Liver (tissue), 9 donors: ENCODE results near the gene SAYSD1. TPM values are rescaled to one million over a fixed set of nuclear protein-coding genes. Genes with fewer than 3 reads are reported as not detected.

Experiments used
- DNase-seq: peaks from one replicate; pipeline ENCODE4 v3.0.0-alpha.2; 2017; ENCODE audit warnings: low spot score
- H3K27ac ChIP-seq, 2 donors: one replicate each; pipeline ENCODE4 v1.7.0; 2013; ENCODE audit warnings: inconsistent platforms in 2 of 2, low read length in 2 of 2, control low read depth in 1 of 2, low read depth in 1 of 2, mild to moderate bottlenecking in 1 of 2
- H3K27me3 ChIP-seq, 4 donors: one replicate each; pipeline versions ENCODE4 v1.6.1 to v1.7.0; 2013; ENCODE audit warnings: low read length in 3 of 4, inconsistent platforms in 1 of 4, mild to moderate bottlenecking in 1 of 4, moderate library complexity in 1 of 4; ENCODE audit not compliant: control insufficient read depth in 4 of 4, insufficient read depth in 4 of 4
- H3K36me3 ChIP-seq, 4 donors: one replicate each; pipeline versions ENCODE4 v1.6.1 to v1.7.0; 2013; ENCODE audit warnings: low read length in 3 of 4, mild to moderate bottlenecking in 3 of 4, low read depth in 1 of 4, moderate library complexity in 1 of 4; ENCODE audit not compliant: control insufficient read depth in 4 of 4, insufficient read depth in 3 of 4
- H3K4me1 ChIP-seq, 4 donors: one replicate each; pipeline versions ENCODE4 v1.6.1 to v1.7.0; 2013; ENCODE audit warnings: low read length in 3 of 4, mild to moderate bottlenecking in 3 of 4, moderate library complexity in 1 of 4; ENCODE audit not compliant: control insufficient read depth in 4 of 4, insufficient read depth in 4 of 4
- H3K4me3 ChIP-seq, 3 donors: one replicate each; pipeline versions ENCODE4 v1.6.1 to v1.7.0; 2013; ENCODE audit warnings: low read length in 3 of 3, control low read depth in 1 of 3, low read depth in 1 of 3, mild to moderate bottlenecking in 1 of 3
- H3K9ac ChIP-seq, 2 donors: one replicate each; pipeline ENCODE4 v1.7.0; 2013; ENCODE audit warnings: low read length in 2 of 2, mild to moderate bottlenecking in 2 of 2, moderate library complexity in 2 of 2, control low read depth in 1 of 2, low read depth in 1 of 2
- H3K9me3 ChIP-seq, 4 donors: one replicate each; pipeline versions ENCODE4 v1.6.1 to v1.7.0; 2013; ENCODE audit warnings: low read length in 3 of 4; ENCODE audit not compliant: control insufficient read depth in 4 of 4
- ATF3 ChIP-seq: IDR thresholded peaks from 2 replicates; pipeline ENCODE4 v1.6.1; 2016; ENCODE audit warnings: antibody characterized with exemption
- CTCF ChIP-seq: fragments of 150-350 bp; IDR thresholded peaks from 2 replicates; pipeline ENCODE4 v1.5.1; 2017; ENCODE audit warnings: improper control_type of control experiment, low read depth, low read length; ENCODE audit not compliant: missing input control
- EGR1 ChIP-seq, 2 donors: IDR thresholded peaks; 2 replicates each; pipeline ENCODE4 v1.6.1; 2016 to 2018; ENCODE audit warnings: antibody characterized with exemption in 2 of 2, low read depth in 2 of 2
- FOXA1 ChIP-seq: IDR thresholded peaks from 2 replicates; pipeline ENCODE4 v1.6.1; 2016; ENCODE audit warnings: antibody characterized with exemption
- FOXA2 ChIP-seq: IDR thresholded peaks from 2 replicates; pipeline ENCODE4 v1.6.1; 2016; ENCODE audit warnings: antibody characterized with exemption
- GABPA ChIP-seq, 2 donors: IDR thresholded peaks in 1 of 2; conservative IDR thresholded peaks in 1 of 2; 2 replicates each; pipeline ENCODE4 v1.6.1; 2016; ENCODE audit warnings: antibody characterized with exemption in 2 of 2, mild to moderate bottlenecking in 1 of 2, moderate library complexity in 1 of 2
- HNF4A ChIP-seq, 2 donors: conservative IDR thresholded peaks; 2 replicates each; pipeline ENCODE4 v1.6.1; 2016; ENCODE audit warnings: antibody characterized with exemption in 2 of 2, mild to moderate bottlenecking in 2 of 2
- HNF4G ChIP-seq: IDR thresholded peaks from 2 replicates; pipeline ENCODE4 v1.6.1; 2016; ENCODE audit warnings: antibody characterized with exemption
- JUND ChIP-seq, 2 donors: IDR thresholded peaks; 2 replicates each; pipeline ENCODE4 v1.6.1; 2016; ENCODE audit warnings: antibody characterized with exemption in 2 of 2
- MAX ChIP-seq: IDR thresholded peaks from 2 replicates; pipeline ENCODE4 v1.6.1; 2016; ENCODE audit warnings: antibody characterized with exemption
- NR2F2 ChIP-seq: IDR thresholded peaks from 2 replicates; pipeline ENCODE4 v1.6.1; 2016; ENCODE audit warnings: antibody characterized with exemption
- RAD21 ChIP-seq, 2 donors: IDR thresholded peaks; 2 replicates each; pipeline ENCODE4 v1.6.1; 2016; ENCODE audit warnings: antibody characterized with exemption in 2 of 2, mild to moderate bottlenecking in 2 of 2
- REST ChIP-seq: IDR thresholded peaks from 2 replicates; pipeline ENCODE4 v1.6.1; 2016; ENCODE audit warnings: antibody characterized with exemption, mild to moderate bottlenecking
- RXRA ChIP-seq, 2 donors: IDR thresholded peaks; 2 replicates each; pipeline ENCODE4 v1.6.1; 2017 to 2018; ENCODE audit warnings: antibody characterized with exemption in 2 of 2, mild to moderate bottlenecking in 1 of 2
- SP1 ChIP-seq: IDR thresholded peaks from 2 replicates; pipeline ENCODE4 v1.6.1; 2018; ENCODE audit warnings: antibody characterized with exemption, mild to moderate bottlenecking
- TAF1 ChIP-seq: conservative IDR thresholded peaks from 2 replicates; pipeline ENCODE4 v1.6.1; 2016; ENCODE audit warnings: antibody characterized with exemption, mild to moderate bottlenecking
- YY1 ChIP-seq: IDR thresholded peaks from 2 replicates; pipeline ENCODE4 v1.6.1; 2016; ENCODE audit warnings: antibody characterized with exemption, mild to moderate bottlenecking
- ZBTB33 ChIP-seq: IDR thresholded peaks from 2 replicates; pipeline ENCODE4 v1.6.1; 2016; ENCODE audit warnings: antibody characterized with exemption
- WGBS: extraction: QIAGEN DNeasy Blood & Tissue Kit; methylation state at CpG from one replicate; pipeline ENCODE4 v1.1.7; 2013; 5-methylcytosine and 5-hydroxymethylcytosine counted together
- polyA plus RNA-seq, 2 donors: library from polyadenylated mRNA; stranded (reverse) in 1 of 2; unstranded in 1 of 2; fragments of 200-250 nt in 1 of 2; fragments of >200 nt in 1 of 2; fragmentation: Nextera tagmentation in 1 of 2; extraction: Ambion mirVana in 1 of 2; gene quantifications; one replicate each; pipeline versions ENCODE4 v1.2.1 to v1.2.3, GENCODE V29; 2013 to 2015
- total RNA-seq, 2 donors: library from RNA; depleted of rRNA; stranded (reverse); fragments of >200 nt; gene quantifications; one replicate each; pipeline ENCODE4 v1.2.3, GENCODE V29; 2014
- donor health status: healthy.
- donor health status: healthy.
- donor health status: healthy.
- donor health status: healthy.
- donor health status: healthy.

Gene SAYSD1
- total and polyA plus RNA-seq, 4 donors = 6.5 to 12.2 (median 9.3) TPM

- no peak overlapping the region for H3K9ac ChIP-seq
- no peaks in the 10 kb centered on the region for H3K9me3 ChIP-seq
- H3K36me3 ChIP-seq = no peaks in the 10 kb centered on the region
- 92% methylated on average over 4 of the region's 4 CpGs for whole genome bisulfite sequencing
- H3K27ac ChIP-seq = no peak overlapping the region
- no peaks in the 10 kb centered on the region for H3K4me1 ChIP-seq
- no peak for DNase-seq
- H3K27me3 ChIP-seq = no peaks in the 10 kb centered on the region
- no peak overlapping the region for H3K4me3 ChIP-seq
- TF ChIP-seq RXRA (IDR thresholded peaks at IDR 0.05) (no peak), HNF4A (conservative IDR thresholded peaks at IDR 0.05) (no peak)
Observed at GRCh38 chr6:39154705-39155104, 39.7 kb upstream of the SAYSD1 start.

GRCh38 chr6:39153766-39154397, 38.9 kb upstream of the SAYSD1 start:
- no peaks in the 10 kb centered on the region for H3K4me1 ChIP-seq
- H3K36me3 ChIP-seq = no peaks in the 10 kb centered on the region
- H3K27ac ChIP-seq = no peak overlapping the region
- TF ChIP-seq CTCF = no peak
- TF ChIP-seq FOXA2 = no peak
- no peak for TF ChIP-seq RAD21 (IDR thresholded peaks at IDR 0.05)
- TF ChIP-seq EGR1 (IDR thresholded peaks at IDR 0.05; ENCODE audit: low read depth in 2 of 2) = no peak
- no peak for TF ChIP-seq FOXA1
- TF ChIP-seq JUND (IDR thresholded peaks at IDR 0.05) = no peak
- no peak for TF ChIP-seq TAF1
- no peak for TF ChIP-seq SP1
- TF ChIP-seq YY1 = no peak
- TF ChIP-seq GABPA (IDR thresholded peaks at IDR 0.05 in 1 of 2, conservative IDR thresholded peaks at IDR 0.05 in 1 of 2) = no peak
- TF ChIP-seq RXRA (IDR thresholded peaks at IDR 0.05) = no peak
- TF ChIP-seq HNF4G = no peak
- no peak for TF ChIP-seq NR2F2
- no peak for TF ChIP-seq ZBTB33
- TF ChIP-seq ATF3 = no peak
- TF ChIP-seq REST = no peak
- no peak for TF ChIP-seq MAX
- TF ChIP-seq HNF4A (conservative IDR thresholded peaks at IDR 0.05) = no peak
- no peak overlapping the region for H3K9ac ChIP-seq
- H3K4me3 ChIP-seq = no peak overlapping the region
- no peak for DNase-seq
- WGBS = 89% methylated on average over 6 of the region's 6 CpGs
- no peaks in the 10 kb centered on the region for H3K27me3 ChIP-seq
- no peaks in the 10 kb centered on the region for H3K9me3 ChIP-seq
